PFSK-1 (cell line): ENCODE data around the gene LCN1.

Experiments used
- FOXP2 ChIP-seq: optimal IDR thresholded peaks from 2 replicates; pipeline ENCODE3; 2011; ENCODE audit warnings: borderline replicate concordance, control low read depth, inconsistent platforms; ENCODE audit not compliant: insufficient read depth; ENCODE audit errors: extremely low read length, extremely low read depth
- POLR2AphosphoS5 ChIP-seq: IDR thresholded peaks from 2 replicates; pipeline ENCODE4 v1.6.1; 2012; ENCODE audit warnings: low read depth, mild to moderate bottlenecking, control low read depth, low read length, moderate library complexity
- REST ChIP-seq, 2 experiments: IDR thresholded peaks; 2 replicates each; pipeline versions ENCODE4 v1.6.1 to v1.8.0; 2011 to 2012; ENCODE audit warnings: low read depth in 2 of 2, low read length in 2 of 2, control low read depth in 1 of 2, inconsistent platforms in 1 of 2, mild to moderate bottlenecking in 1 of 2, moderate library complexity in 1 of 2; ENCODE audit not compliant: insufficient read depth in 1 of 2
- SIN3A ChIP-seq: IDR thresholded peaks from 2 replicates; pipeline ENCODE4 v1.6.1; 2012; ENCODE audit warnings: mild to moderate bottlenecking, low read length, moderate library complexity, borderline replicate concordance; ENCODE audit not compliant: insufficient read depth
- TAF1 ChIP-seq: IDR thresholded peaks from 2 replicates; pipeline ENCODE4 v1.6.1; 2012; ENCODE audit warnings: low read length, control low read depth, borderline replicate concordance; ENCODE audit not compliant: insufficient read depth

LCN1 gene

GRCh38 chr9:135516132-135516860 lies 4.9 kb upstream of the LCN1 start:
- TF ChIP-seq REST (IDR thresholded peaks at IDR 0.05; ENCODE audit: insufficient read depth in 1 of 2, low read depth in 2 of 2, low read length in 2 of 2) (no peak), SIN3A (no peak)

GRCh38 chr9:135517407-135517822 lies 3.8 kb upstream of the LCN1 start:
- TF ChIP-seq TAF1 = no peak
- no peak for TF ChIP-seq SIN3A
- no peak for TF ChIP-seq POLR2AphosphoS5
- no peak for TF ChIP-seq FOXP2
- TF ChIP-seq REST (IDR thresholded peaks at IDR 0.05; ENCODE audit: insufficient read depth in 1 of 2, low read depth in 2 of 2, low read length in 2 of 2) = no peak

- TF ChIP-seq SIN3A = no peak
- no peak for TF ChIP-seq REST (IDR thresholded peaks at IDR 0.05; ENCODE audit: insufficient read depth in 1 of 2, low read depth in 2 of 2, low read length in 2 of 2)
- TF ChIP-seq FOXP2 = no peak
- TF ChIP-seq TAF1 = no peak
- no peak for TF ChIP-seq POLR2AphosphoS5
These were observed 1.9 kb upstream of the LCN1 start for GRCh38 chr9:135519179-135519971.

- no peak for TF ChIP-seq POLR2AphosphoS5
- TF ChIP-seq FOXP2 = no peak
- no peak for TF ChIP-seq SIN3A
These were observed 412 bp downstream of the LCN1 start for GRCh38 chr9:135521608-135522095.

GRCh38 chr9:135522137-135522877 lies 1.1 kb downstream of the LCN1 start:
- TF ChIP-seq REST (IDR thresholded peaks at IDR 0.05; ENCODE audit: insufficient read depth in 1 of 2, low read depth in 2 of 2, low read length in 2 of 2) = no peak
- no peak for TF ChIP-seq FOXP2
- no peak for TF ChIP-seq SIN3A
- no peak for TF ChIP-seq POLR2AphosphoS5
- no peak for TF ChIP-seq TAF1
